IPS-15b (cell line): Measurements from ENCODE around the gene EFNA3.

Source experiments
- H3K27me3 ChIP-seq: one replicate; pipeline ENCODE4 v1.6.1; 2013; ENCODE audit warnings: low read length; ENCODE audit not compliant: control insufficient read depth, insufficient read depth
- H3K36me3 ChIP-seq: one replicate; pipeline ENCODE4 v1.6.1; 2013; ENCODE audit warnings: low read length; ENCODE audit not compliant: control insufficient read depth, insufficient read depth
- H3K4me1 ChIP-seq: one replicate; pipeline ENCODE4 v1.6.1; 2013; ENCODE audit warnings: mild to moderate bottlenecking, low read length; ENCODE audit not compliant: control insufficient read depth, insufficient read depth
- H3K4me3 ChIP-seq: one replicate; pipeline ENCODE4 v1.5.1; 2013; ENCODE audit warnings: low read depth, low read length
- H3K9ac ChIP-seq: one replicate; pipeline ENCODE4 v1.6.1; 2013; ENCODE audit warnings: low read depth, mild to moderate bottlenecking, low read length
- H3K9me3 ChIP-seq: one replicate; pipeline ENCODE4 v1.6.1; 2013; ENCODE audit warnings: mild to moderate bottlenecking, low read length; ENCODE audit not compliant: control insufficient read depth, insufficient read depth

Gene EFNA3

GRCh38 chr1:155126556-155127104 is 48.0 kb downstream of the EFNA3 start:
- Histone ChIP-seq H3K4me1 (peaks cover 32% of the 10 kb centered on the region), H3K4me3 (peak overlapping the region; percentile 87)

GRCh38 chr1:155127105-155127966 is 48.7 kb downstream of the EFNA3 start, which contains the start of gene EFNA1:
Gene EFNA1 (plus strand): TSS chr1:155127876. CDS start chr1:155127978, 102 bp downstream.
- H3K36me3 ChIP-seq, result no peaks in the 10 kb centered on the region
- H3K27me3 ChIP-seq, result peaks cover 68% of the 10 kb centered on the region
- peaks cover 32% of the 10 kb centered on the region for H3K4me1 ChIP-seq
- H3K4me3 ChIP-seq, result peak within 1 kb of the TSS; percentile 87
- H3K9me3 ChIP-seq, result no peaks in the 10 kb centered on the region
- H3K9ac ChIP-seq, result no peak within 1 kb of the TSS

More at GRCh38 chr1:155126556-155127104, 48.0 kb downstream of the EFNA3 start:
- Histone ChIP-seq H3K27me3 (peaks cover 68% of the 10 kb centered on the region), H3K9ac (no peak overlapping the region), H3K36me3 (no peaks in the 10 kb centered on the region), H3K9me3 (no peaks in the 10 kb centered on the region)

GRCh38 chr1:155127967-155128754 is 49.5 kb downstream of the EFNA3 start:
- H3K4me1 ChIP-seq, result peaks cover 32% of the 10 kb centered on the region
- no peaks in the 10 kb centered on the region for H3K9me3 ChIP-seq
- peaks cover 68% of the 10 kb centered on the region for H3K27me3 ChIP-seq
- no peak overlapping the region for H3K9ac ChIP-seq
- peak overlapping the region; percentile 87 for H3K4me3 ChIP-seq
- no peaks in the 10 kb centered on the region for H3K36me3 ChIP-seq

- Histone ChIP-seq H3K4me3 (peak overlapping the region; percentile 87), H3K27me3 (peaks cover 64% of the 10 kb centered on the region), H3K9ac (no peak overlapping the region), H3K36me3 (no peaks in the 10 kb centered on the region), H3K4me1 (peaks cover 32% of the 10 kb centered on the region), H3K9me3 (no peaks in the 10 kb centered on the region)
These were observed 50.3 kb downstream of the EFNA3 start for GRCh38 chr1:155128755-155129473.

- Histone ChIP-seq H3K9ac (no peak overlapping the region), H3K4me3 (peak overlapping the region; percentile 87), H3K4me1 (peaks cover 24% of the 10 kb centered on the region), H3K9me3 (no peaks in the 10 kb centered on the region), H3K27me3 (peaks cover 51% of the 10 kb centered on the region), H3K36me3 (no peaks in the 10 kb centered on the region)
These were observed 51.8 kb downstream of the EFNA3 start for GRCh38 chr1:155130272-155131006.

GRCh38 chr1:155131285-155131684 is 52.6 kb downstream of the EFNA3 start:
- no peaks in the 10 kb centered on the region for H3K9me3 ChIP-seq
- H3K4me3 ChIP-seq, result no peak overlapping the region
- H3K27me3 ChIP-seq, result peaks cover 43% of the 10 kb centered on the region
- no peaks in the 10 kb centered on the region for H3K36me3 ChIP-seq
- peaks cover 22% of the 10 kb centered on the region for H3K4me1 ChIP-seq
- no peak overlapping the region for H3K9ac ChIP-seq

GRCh38 chr1:155131856-155132255 is 53.2 kb downstream of the EFNA3 start:
- Histone ChIP-seq H3K9me3 (no peaks in the 10 kb centered on the region), H3K27me3 (peaks cover 38% of the 10 kb centered on the region), H3K4me1 (peaks cover 23% of the 10 kb centered on the region), H3K36me3 (no peaks in the 10 kb centered on the region), H3K9ac (no peak overlapping the region), H3K4me3 (no peak overlapping the region)

GRCh38 chr1:155133799-155134281 is 55.2 kb downstream of the EFNA3 start:
- Histone ChIP-seq H3K4me3 (no peak overlapping the region), H3K9ac (no peak overlapping the region), H3K4me1 (peaks cover 15% of the 10 kb centered on the region)

GRCh38 chr1:155134322-155134721 is 55.7 kb downstream of the EFNA3 start:
- Histone ChIP-seq H3K9ac (no peak overlapping the region), H3K4me1 (peaks cover 15% of the 10 kb centered on the region), H3K36me3 (no peaks in the 10 kb centered on the region), H3K9me3 (no peaks in the 10 kb centered on the region), H3K27me3 (peaks cover 15% of the 10 kb centered on the region), H3K4me3 (no peak overlapping the region)

More at GRCh38 chr1:155133799-155134281, 55.2 kb downstream of the EFNA3 start:
- Histone ChIP-seq H3K9me3 (no peaks in the 10 kb centered on the region), H3K36me3 (no peaks in the 10 kb centered on the region), H3K27me3 (peaks cover 20% of the 10 kb centered on the region)

- Histone ChIP-seq H3K9me3 (no peaks in the 10 kb centered on the region), H3K27me3 (peaks cover 9% of the 10 kb centered on the region), H3K36me3 (no peaks in the 10 kb centered on the region), H3K4me3 (peak overlapping the region; percentile 99), H3K4me1 (peaks cover 9% of the 10 kb centered on the region), H3K9ac (peak overlapping the region; percentile 90)
These were observed 56.3 kb downstream of the EFNA3 start for GRCh38 chr1:155134880-155135414.
